Epithelial cell of esophagus (primary cell): ENCODE results near the gene TTC39A.

Experiments
- DNase-seq: peaks from one replicate; pipeline ENCODE4 v3.0.0; 2010; ENCODE audit warnings: low read depth
- H3K4me3 ChIP-seq: 2 replicates; pipeline ENCODE4 v1.5.1; 2011; ENCODE audit warnings: mild to moderate bottlenecking, low read length, control low read depth
- TF ChIP-seq, protein P1 (sequence below): IDR thresholded peaks from 2 replicates; pipeline ENCODE4 v1.5.1; 2011; ENCODE audit warnings: low read depth, mild to moderate bottlenecking, low read length, control low read depth, inconsistent platforms; ENCODE audit not compliant: insufficient read depth; ENCODE audit errors: missing control alignments

Gene TTC39A

DNA sequence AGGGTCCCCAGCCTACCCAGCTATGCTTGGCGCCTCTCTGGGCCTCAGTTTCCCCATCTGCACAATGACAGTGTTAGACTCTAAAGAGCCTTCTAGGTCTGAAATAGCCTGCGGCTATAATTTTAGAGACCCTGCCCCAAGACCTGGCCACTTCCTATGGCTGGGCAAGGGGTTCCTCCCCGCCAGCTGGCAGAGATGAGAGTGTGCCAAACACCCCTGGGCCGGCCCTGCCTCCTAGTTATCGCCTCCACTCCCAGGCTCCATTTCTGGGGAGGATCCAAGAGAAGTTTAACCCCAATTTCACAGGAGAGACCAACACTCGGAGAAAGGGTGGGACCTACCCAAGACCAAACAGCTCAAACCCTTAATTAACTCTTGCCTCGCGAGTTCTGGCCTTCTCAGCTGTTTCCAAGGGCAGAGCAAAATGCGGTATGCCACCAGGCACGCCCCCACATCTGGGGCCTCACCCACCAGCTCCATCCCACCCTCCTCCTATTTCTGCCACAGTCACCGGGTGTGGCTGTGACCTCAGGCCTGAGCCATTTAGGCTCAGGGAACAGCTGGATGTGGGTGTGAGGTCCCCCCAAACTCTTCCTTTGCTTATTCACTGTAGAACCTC, 35.7 kb downstream of the TTC39A start:
- TF ChIP-seq, protein P1, sequence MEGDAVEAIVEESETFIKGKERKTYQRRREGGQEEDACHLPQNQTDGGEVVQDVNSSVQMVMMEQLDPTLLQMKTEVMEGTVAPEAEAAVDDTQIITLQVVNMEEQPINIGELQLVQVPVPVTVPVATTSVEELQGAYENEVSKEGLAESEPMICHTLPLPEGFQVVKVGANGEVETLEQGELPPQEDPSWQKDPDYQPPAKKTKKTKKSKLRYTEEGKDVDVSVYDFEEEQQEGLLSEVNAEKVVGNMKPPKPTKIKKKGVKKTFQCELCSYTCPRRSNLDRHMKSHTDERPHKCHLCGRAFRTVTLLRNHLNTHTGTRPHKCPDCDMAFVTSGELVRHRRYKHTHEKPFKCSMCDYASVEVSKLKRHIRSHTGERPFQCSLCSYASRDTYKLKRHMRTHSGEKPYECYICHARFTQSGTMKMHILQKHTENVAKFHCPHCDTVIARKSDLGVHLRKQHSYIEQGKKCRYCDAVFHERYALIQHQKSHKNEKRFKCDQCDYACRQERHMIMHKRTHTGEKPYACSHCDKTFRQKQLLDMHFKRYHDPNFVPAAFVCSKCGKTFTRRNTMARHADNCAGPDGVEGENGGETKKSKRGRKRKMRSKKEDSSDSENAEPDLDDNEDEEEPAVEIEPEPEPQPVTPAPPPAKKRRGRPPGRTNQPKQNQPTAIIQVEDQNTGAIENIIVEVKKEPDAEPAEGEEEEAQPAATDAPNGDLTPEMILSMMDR: no peak
- H3K4me3 ChIP-seq: no peak overlapping the region
- DNase-seq: no peak

DNA sequence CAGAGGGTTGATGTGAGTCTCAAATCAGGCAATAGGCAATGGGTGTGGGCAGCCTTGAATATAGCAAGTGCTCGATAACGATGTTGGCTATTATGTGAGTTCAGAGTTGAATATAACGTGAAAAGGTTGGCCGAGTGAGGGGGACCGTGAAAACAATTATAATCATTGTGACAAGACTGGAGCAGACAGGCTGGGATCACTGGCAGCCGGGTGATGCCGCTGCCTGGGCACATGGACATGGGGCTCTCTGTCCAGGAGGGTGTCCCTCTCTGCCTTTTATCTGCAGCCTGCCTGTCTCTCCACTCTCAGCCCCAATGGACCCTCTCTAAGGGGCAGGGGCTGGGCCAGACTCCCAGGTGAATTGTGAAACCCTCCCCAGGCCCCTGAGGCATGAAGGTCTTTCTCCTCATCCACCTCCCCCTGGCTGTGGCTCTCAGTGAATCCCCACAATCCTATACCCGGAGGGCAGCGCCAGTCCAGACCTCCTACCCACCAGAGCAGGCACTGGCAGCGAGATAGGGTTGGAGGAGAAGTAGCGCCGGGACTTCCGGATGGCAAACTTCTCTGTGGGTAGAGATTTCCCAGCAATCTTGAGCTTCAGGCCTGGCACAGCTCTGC, 36.4 kb downstream of the TTC39A start:
- TF ChIP-seq, protein P1: no peak
- no peak for DNase-seq
- no peak overlapping the region for H3K4me3 ChIP-seq

DNA sequence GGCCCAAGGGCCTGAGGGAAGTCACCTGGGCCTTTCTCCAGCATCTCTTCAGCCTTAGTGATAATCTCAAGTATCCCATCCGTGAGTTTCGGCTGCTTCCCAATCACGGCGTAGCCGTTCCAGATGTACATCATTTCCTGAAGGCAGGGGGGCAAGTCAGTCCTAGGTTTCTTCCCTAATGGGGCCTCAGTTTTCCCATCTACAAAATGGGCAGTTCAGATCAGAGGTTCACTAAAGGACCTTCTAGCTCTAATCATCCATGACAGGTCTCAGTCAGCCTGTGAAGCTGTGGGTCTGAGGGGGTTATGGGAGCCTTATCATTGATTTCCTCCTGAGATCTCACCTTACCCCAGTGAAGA, 39.9 kb downstream of the TTC39A start:
- no peak overlapping the region for H3K4me3 ChIP-seq
- TF ChIP-seq, protein P1: no peak
- no peak for DNase-seq

DNA sequence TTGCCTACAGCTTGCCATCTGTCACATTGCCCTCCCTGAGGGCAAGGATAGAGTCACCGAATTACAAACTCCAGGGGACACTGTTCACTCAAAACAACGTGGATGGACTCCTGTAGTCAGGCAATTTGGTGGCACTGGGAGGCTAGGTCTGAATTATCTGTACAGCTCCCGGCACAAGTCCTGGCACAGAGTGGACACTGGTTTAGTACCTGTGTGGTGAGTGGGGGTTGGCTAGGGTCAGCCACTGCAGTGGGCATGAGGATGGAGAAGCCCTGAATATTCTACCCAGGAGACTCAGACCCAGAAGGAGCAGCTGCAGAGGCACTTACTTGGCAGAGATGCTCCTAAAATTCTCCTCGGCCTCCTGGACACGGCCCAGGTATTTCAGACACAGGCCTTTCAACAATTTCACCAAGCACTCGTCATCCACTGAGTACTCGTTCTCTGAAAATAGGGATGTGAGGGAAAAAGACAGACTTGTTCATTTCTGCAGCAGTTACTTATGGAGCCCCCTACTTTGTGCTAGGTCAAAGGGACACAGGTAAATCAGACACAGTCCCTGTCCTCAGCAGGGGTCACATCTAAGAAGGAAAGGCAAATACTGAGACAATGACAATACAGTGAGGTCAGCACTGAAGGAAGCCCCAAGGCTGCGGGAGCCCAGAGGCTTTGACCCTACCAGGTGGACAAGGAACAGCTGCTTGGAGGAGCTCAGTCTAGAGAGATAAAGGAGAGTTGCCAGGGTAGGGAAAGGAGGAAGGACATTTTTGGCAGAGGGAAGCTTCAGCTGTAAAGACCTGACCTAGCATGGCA, 40.5 kb downstream of the TTC39A start:
- DNase-seq: no peak
- TF ChIP-seq, protein P1: no peak
- H3K4me3 ChIP-seq: no peak overlapping the region

DNA sequence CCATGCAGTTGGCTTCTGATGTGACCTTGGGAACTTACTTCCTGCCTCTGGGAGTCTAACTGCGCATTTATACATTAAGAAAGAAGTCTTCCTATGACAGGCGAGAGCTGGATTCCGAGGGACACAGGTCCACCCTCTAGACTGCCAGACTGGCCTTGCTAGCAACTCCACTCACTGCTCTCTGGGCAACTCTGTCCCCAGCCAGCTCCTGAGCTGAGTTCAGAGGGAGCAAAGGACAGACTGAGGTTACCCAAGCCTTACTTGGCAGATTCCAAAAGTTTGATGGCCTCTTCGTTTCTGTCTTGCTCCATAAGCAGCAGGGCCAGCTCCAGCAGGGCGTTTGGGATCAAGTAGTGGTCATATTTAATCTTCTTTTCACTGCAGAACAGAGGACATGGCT, 41.8 kb downstream of the TTC39A start:
- TF ChIP-seq, protein P1: no peak
- H3K4me3 ChIP-seq: no peak overlapping the region
- no peak for DNase-seq

DNA sequence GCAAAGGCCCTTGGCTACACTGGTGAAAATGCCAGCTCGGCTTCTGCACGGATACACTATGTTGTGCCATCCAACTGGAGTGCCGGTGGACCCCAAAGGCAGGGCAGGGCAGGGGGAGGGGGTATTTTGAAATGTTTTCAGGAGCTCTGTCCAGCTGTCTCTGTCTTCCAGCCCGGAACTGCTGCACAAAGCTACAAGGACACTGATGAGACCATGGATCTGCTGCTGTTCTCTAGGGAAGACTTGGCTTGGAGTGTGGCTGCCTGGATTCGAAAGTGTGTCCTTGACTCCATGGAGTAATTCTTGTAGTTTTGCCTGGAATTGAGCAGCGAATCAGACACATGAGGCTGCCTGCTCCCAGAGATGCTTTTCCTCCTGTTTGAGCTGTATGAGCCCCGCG, 42.4 kb downstream of the TTC39A start:
- H3K4me3 ChIP-seq: no peak overlapping the region
- no peak for DNase-seq
- TF ChIP-seq, protein P1: no peak
